Measurements from ENCODE around the gene DYRK1B. TPM values are rescaled to one million over a fixed set of nuclear protein-coding genes. Genes with fewer than 3 reads are reported as not detected.
"Not testable (repeated sequence)": the region's sequence is repeated elsewhere in the genome, so short reads cannot be mapped to it uniquely, and the experiment has no call there.

The DYRK1B gene
- total RNA-seq, 1 donor from 2014 or later = 9.2 TPM

GRCh38 chr19:39830847-39831246 is 3.1 kb downstream of the DYRK1B start:
- no peak for DNase-seq (ENCODE audit: low read depth, low spot score)

GRCh38 chr19:39830406-39830805 is 3.6 kb downstream of the DYRK1B start:
- no peak for DNase-seq (ENCODE audit: low read depth, low spot score)

GRCh38 chr19:39829702-39830275 is 4.2 kb downstream of the DYRK1B start:
- no peak for DNase-seq (ENCODE audit: low read depth, low spot score)

GRCh38 chr19:39828654-39829032 is 5.3 kb downstream of the DYRK1B start:
- no peak for DNase-seq (ENCODE audit: low read depth, low spot score)

GRCh38 chr19:39828015-39828653 is 5.8 kb downstream of the DYRK1B start:
- DNase-seq (ENCODE audit: low read depth, low spot score) = no peak

DNA sequence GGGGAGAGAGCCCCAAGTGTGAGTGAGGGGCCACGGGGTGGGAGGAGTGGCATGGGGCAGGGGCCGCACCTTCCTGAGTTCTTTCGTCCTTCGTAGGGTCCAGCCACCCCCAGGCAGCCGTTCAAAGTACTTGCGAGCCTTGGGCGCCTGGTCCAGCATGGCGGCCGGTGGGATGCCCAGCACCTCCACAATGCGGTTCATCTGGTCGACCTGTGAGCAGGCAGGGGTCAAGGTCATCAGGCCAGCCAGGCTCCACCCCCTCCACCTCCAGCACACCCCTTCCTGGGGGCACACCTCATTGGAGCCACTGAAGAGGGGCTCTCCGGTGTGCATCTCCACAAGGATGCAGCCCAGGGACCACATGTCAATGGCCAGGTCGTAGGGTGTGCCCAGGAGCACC is 6.7 kb downstream of the DYRK1B start:
- DNase-seq (ENCODE audit: low read depth, low spot score) = no peak

- no peak for DNase-seq (ENCODE audit: low read depth, low spot score)
These were observed 7.5 kb downstream of the DYRK1B start for GRCh38 chr19:39826311-39826945.

- DNase-seq (ENCODE audit: low read depth, low spot score) = no peak
These were observed 8.4 kb downstream of the DYRK1B start for GRCh38 chr19:39825531-39826076.

DNA sequence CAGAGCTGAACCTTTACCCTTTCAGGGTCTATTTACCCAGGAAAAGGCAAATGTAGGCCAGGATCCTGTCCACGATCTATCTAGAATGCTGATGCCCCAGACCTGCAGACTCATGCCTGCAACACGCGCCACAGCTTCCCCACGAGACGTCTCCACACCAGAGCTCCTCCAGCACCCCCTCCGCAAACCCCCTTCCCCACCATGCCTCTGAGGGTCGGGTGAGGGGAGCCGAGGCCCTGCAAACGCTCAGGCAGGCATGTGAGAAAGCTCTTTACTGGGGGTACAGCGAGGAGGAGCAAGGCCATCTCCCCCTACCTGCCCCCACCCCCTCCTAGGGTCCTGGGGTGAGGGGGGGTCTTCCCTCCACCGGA is 8.9 kb downstream of the DYRK1B start:
- DNase-seq (ENCODE audit: low read depth, low spot score) = no peak

GRCh38 chr19:39824143-39825092 is 9.5 kb downstream of the DYRK1B start:
- peak; percentile 78 for DNase-seq (ENCODE audit: low read depth, low spot score)

DNA sequence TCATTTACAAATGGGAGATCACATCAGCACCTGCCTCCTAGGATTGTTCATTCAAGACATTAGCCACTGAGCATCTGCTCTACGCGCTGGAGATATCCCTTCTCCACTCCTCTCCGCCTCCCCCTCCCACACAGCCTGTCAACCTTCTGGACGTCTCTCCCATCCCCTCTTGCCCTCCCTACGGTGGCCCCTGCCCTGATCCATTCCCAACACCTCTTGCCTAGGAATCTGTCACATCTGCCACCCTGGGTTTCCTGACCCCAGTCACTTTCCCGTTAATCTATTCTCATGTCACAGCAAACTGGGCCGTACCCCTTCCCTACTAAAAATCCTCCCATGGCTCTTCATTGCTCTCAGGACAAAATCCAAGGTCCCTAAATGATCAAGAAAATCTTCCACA is 10.3 kb downstream of the DYRK1B start:
- DNase-seq (ENCODE audit: low read depth, low spot score) = no peak

DNA sequence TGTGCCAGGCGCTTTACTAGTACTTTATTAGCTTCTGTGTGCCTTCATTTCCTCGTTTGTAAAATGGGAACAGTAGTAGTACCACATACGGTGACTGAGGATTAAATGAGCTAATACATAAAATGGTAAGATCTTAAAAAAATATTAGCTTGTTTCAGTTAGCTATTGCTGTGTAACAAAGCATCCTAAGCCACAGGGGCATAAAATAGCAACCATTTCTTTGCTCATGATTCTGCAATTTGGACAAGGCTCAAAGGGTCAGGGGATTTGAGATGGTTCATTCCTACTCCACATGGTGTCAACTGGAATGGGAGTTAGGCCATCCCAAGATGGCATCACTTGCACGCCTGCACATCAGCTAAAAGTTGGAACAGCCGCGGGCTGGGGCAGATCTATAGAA is 13.3 kb downstream of the DYRK1B start:
- DNase-seq (ENCODE audit: low read depth, low spot score) = no peak

GRCh38 chr19:39819786-39820185 is 14.2 kb downstream of the DYRK1B start:
- no peak for DNase-seq (ENCODE audit: low read depth, low spot score)

DNA sequence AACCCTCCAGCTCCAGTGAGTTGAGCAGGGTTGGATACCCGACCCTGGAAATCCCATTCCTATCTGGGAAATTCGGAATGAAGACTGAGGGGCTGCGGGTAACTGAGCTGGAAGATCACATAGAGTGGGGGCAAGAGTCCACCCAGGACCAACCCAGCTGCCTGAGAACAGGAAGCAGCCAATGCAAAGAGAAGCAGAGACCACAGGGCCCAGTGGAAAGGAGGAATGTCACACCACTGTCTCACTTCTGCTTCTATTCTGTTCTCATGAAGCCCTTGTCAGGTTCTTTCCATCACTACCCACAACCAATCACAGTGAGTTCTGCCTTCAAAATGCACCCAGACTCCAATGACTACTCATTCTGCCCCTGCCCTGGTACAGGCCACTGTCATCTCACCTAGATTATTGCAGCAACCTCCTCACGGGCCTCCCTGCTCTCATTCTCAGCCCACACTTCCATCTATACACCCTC is 15.3 kb downstream of the DYRK1B start:
- no peak for DNase-seq (ENCODE audit: low read depth, low spot score)

DNA sequence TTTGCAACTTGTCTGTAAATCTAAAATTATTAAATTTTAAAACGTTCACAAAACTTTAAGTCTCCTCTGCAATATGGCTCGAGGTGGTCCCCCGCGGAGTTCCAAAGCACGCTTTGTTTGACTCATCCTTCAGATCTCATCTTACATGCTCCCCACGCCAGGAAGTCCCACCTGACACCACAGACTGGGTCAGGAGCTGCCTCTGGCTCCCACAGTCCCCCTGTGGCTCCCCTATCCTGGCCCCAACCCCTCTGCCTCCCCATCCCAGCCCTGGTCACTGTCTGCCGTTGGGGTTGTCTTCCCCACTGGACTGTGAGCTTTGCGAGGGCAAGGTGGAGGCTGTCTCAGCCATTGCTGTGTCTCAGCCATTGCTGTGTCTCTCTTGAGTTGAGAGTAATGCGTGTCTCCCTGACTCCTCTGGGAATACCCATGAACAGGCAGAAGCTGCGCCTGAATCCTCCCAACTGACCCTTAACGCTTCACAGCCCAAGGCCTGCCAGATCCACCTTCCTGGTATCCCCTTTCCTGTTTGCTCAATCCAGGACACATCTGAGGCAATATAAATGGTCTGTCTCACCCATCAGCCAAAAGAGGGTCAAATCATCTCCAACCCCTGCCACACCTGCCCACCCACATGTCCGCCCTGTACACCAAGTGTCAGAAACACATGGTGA is 15.9 kb downstream of the DYRK1B start:
- no peak for DNase-seq (ENCODE audit: low read depth, low spot score)

DNA sequence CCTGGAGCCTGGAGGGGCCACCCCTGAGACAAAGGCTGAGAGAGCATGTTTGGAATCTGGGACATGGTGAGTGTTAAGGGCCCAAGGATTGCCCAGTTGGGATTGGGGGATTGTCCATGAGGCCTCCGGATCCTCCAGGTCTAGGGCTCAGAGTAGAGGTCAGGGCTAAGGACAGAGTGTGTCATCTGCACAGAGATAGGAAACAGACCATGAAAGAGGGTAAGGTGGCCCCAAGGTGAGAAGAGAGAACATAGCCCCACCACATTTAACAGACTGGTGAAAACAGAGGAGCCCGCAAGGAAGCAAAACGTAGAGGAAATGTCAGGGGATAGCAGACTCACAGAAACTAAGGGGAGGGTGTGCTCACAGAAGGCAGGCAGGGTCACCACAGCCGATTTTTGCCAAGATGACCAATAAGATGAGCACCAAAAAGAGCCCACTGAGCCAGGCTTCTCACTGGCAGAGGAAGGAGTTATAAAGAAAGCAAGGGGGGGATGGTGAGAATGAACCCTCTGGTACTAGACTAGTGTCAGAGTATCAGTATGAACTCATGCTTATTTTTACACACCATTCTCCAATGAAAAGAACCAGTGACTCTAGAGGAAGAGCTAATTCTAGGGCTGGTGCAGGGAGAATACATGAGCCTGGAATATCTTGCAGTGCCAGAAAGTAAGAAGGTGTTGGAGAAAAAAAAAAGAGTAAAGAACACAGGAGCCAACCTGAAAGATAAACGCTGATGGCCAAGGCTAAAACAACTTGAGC is 17.5 kb downstream of the DYRK1B start:
- DNase-seq (ENCODE audit: low read depth, low spot score) = no peak

GRCh38 chr19:39814595-39814994 is 19.4 kb downstream of the DYRK1B start:
- no peak for DNase-seq (ENCODE audit: low read depth, low spot score)

DNA sequence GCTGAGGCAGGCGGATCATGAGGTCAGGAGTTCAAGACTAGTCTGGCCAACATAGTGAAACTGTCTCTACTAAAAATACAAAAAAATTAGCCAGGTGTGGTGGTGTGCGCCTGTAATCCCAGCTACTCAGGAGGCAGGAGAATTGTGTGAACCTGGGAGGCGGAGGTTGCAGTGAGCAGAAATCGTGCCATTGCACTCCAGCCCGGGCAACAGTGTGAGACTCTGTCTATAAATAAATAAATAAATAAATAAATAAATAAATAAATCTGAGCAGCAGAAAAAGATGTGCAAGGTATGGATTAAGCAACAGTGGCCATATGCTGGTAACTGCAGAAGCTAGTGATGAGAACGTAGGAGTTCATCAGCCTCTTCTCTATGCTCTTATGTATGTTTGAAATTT is 19.9 kb downstream of the DYRK1B start:
- not testable (repeated sequence) for DNase-seq (ENCODE audit: low read depth, low spot score)

DNA sequence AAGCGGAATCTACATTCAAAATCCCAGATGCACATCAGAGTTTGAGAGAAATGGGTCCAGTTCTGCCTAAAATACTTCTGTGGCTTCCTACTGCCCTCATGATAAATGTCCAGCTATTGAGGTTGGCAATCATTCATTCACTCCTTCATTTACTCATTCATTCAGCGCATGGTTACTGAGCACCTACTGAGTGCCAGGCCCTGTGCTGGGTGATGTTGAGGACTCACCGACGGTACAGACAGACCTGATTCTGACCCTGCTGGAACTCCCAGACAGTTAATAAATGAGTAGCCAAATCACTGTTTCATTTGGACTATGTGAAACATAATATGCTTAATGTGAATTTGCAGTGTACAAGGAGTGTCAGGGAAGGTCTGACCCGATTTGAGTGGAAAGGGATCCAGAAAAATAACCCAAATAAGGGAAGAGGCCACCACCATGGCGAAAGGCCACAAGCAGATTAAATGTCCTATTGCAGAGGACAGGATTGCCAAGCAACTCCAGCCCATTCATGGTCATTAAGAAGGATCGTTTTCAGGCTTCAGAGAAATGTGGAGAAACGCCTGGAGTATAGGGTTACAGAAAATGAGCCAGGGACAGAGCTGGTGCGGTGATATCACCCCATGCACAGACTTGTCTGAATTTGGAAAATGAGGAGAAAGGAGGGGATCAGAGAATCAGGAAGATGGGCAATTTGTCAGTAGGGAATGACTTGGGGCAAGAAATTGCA is 20.5 kb downstream of the DYRK1B start:
- DNase-seq (ENCODE audit: low read depth, low spot score) = no peak

GRCh38 chr19:39811064-39811463 is 22.9 kb downstream of the DYRK1B start:
- DNase-seq (ENCODE audit: low read depth, low spot score) = no peak

Measured in pulmonary artery endothelial cell (primary cell).